Measurements from ENCODE around the gene CAMK1D. TPM values are rescaled to one million over a fixed set of nuclear protein-coding genes. Genes with fewer than 3 reads are reported as not detected.

Gene CAMK1D
- total and polyA plus RNA-seq, 2 of the 8 experiments (the other 6 are each of a cell fraction or from before 2014, with no cell fraction given), result 3.5 to 10.6 TPM

DNA sequence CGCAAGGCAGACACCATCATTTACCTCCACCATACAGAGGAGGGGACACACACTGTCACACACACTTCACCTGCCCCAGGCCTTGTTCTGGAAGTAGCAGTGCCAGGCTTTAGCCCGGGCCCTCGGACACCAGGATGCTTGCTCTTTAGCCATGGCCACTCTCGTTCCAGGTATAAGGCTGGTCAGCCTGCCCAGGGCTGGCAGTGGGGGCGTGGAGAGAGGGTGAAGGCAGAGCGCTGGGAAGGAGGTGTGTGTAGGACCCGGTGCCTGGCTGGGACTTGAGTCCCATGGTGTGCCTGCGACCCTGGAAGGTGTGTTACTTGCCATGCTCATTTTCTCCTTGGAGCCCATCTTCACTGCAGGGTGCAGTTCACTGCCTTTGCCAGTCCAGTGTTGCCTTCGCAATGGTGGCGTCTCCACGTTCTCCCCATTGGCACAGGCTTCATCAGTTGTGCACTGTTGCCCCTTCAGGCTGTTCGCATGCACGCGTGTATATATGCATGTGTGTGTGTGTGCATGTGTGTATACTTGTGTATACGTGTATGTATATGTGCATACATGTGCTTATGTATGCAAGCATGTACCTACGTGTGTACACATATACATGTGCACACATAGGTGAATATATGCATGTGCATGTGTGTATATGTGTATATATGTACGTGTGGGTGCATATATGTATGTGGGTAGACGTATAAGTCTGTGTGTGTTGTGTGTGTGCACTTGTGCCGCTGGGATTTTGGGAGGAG, 153.4 kb downstream of the CAMK1D start (continued):
- TF ChIP-seq YY1 (IDR thresholded peaks at IDR 0.05; ENCODE audit: low read depth, low read length) (no peak), MAFK (IDR thresholded peaks at IDR 0.05; ENCODE audit: low read depth, low read length) (no peak), CBX5 (IDR thresholded peaks at IDR 0.05; ENCODE audit: low read depth, low read length) (no peak), CBX8 (IDR thresholded peaks at IDR 0.05; ENCODE audit: borderline replicate concordance, low read depth, low read length) (no peak), JUND (IDR thresholded peaks at IDR 0.05; ENCODE audit: low read length) (no peak), HDAC2 (IDR thresholded peaks at IDR 0.05; ENCODE audit: borderline replicate concordance in 1 of 2, low read depth in 2 of 2, low read length in 2 of 2) (no peak), GABPA (IDR thresholded peaks at IDR 0.05; ENCODE audit: borderline replicate concordance, insufficient read depth, low read length) (no peak), EZH2 (IDR thresholded peaks at IDR 0.05; ENCODE audit: low read depth, low read length, severe bottlenecking) (no peak)

All from H1 (cell line).